HepG2 (cell line): Measurements from ENCODE around the gene FAIM2. TPM values are rescaled to one million over a fixed set of nuclear protein-coding genes. Genes with fewer than 3 reads are reported as not detected.
"Not testable (repeated sequence)": the region's sequence is repeated elsewhere in the genome, so short reads cannot be mapped to it uniquely, and the experiment has no call there.

ENCODE experiments used
- ATAC-seq: fragments of 200-7000 bp; cut with Tn5 transposase; 3 replicates; pipeline ENCODE4 v1.9.1; 2020; ENCODE audit warnings: mild to moderate bottlenecking, moderate library complexity
- BruUV-seq: library from RNA; stranded (reverse); fragments of 400-500 nt; replicated peaks from 2 replicates; lab custom pipeline; 2021; lab: Mats Ljungman, UMichigan
- CTCF ChIA-PET: fragments of 300-600 bp; formaldehyde crosslinking; extraction: SDS; loops from one replicate; lab custom pipeline; 2021; ENCODE audit warnings: low total read pairs, inconsistent platforms, low intra/inter-chr PET ratio; lab: Yijun Ruan, JAX
- POLR2A ChIA-PET: fragments of 350-600 bp; sonication (Branson Sonifier 250); formaldehyde crosslinking; loops from one replicate; lab custom pipeline; 2020; ENCODE audit warnings: antibody characterized with exemption, inconsistent platforms; lab: Yijun Ruan, JAX
- DNase-seq: peaks from one replicate; pipeline ENCODE4 v3.0.0-alpha.2; 2015; ENCODE audit warnings: low spot score
- FAIRE-seq: peaks from 3 replicates; lab custom pipeline; 2011; peaks lifted over from hg19 to GRCh38; lab: Jason Lieb, UNC
- H2AFZ ChIP-seq: one replicate; pipeline ENCODE4 v1.6.1; 2011; ENCODE audit warnings: low read length, inconsistent platforms
- H3K27ac ChIP-seq: fragments of 300-600 bp; 3 replicates; pipeline ENCODE4 v1.8.0; 2011; ENCODE audit warnings: mixed run types, mild to moderate bottlenecking, mixed read lengths, low read length, inconsistent platforms; ENCODE audit not compliant: insufficient read depth; ENCODE audit errors: extremely low read length
- H3K27me3 ChIP-seq, 2 experiments: fragments of 200-600 bp in 1 of 2; 2 replicates in 1 of 2; 3 replicates in 1 of 2; pipeline versions ENCODE4 v1.6.0 to v1.8.0; 2011; ENCODE audit warnings: low read length in 2 of 2, mild to moderate bottlenecking in 2 of 2, moderate library complexity in 2 of 2, inconsistent platforms in 1 of 2; ENCODE audit not compliant: insufficient read depth in 2 of 2, control insufficient read depth in 1 of 2
- H3K36me3 ChIP-seq, 2 experiments: fragments of 200-600 bp in 1 of 2; replicated peaks in 1 of 2; 2 replicates in 1 of 2; 3 replicates in 1 of 2; pipeline versions ENCODE4 v1.5.1 to v1.8.0; 2011; ENCODE audit warnings: low read length in 2 of 2, inconsistent platforms in 1 of 2; ENCODE audit not compliant: insufficient read depth in 2 of 2, control insufficient read depth in 1 of 2
- H3K4me1 ChIP-seq: 2 replicates; pipeline ENCODE4 v1.5.1; 2012; ENCODE audit warnings: low read length, inconsistent platforms; ENCODE audit not compliant: insufficient read depth
- H3K4me2 ChIP-seq: 2 replicates; pipeline ENCODE4 v1.6.0; 2011; ENCODE audit warnings: low read depth, low read length, inconsistent platforms
- H3K4me3 ChIP-seq, 3 experiments: fragments of 200-600 bp in 1 of 3; sonication (generic), shearing (Covaris generic) in 1 of 3; replicated peaks in 1 of 3; 2 replicates each; pipeline ENCODE4 v1.5.1; 2011 to 2016; ENCODE audit warnings: low read length in 3 of 3, inconsistent platforms in 2 of 3, low read depth in 2 of 3, mild to moderate bottlenecking in 2 of 3, control low read depth in 1 of 3, mixed read lengths in 1 of 3; ENCODE audit not compliant: insufficient read depth in 1 of 3
- H3K79me2 ChIP-seq: one replicate; pipeline ENCODE4 v1.6.1; 2011; ENCODE audit warnings: low read length, inconsistent platforms; ENCODE audit not compliant: insufficient read depth
- H3K9ac ChIP-seq: 2 replicates; pipeline ENCODE4 v1.6.0; 2011; ENCODE audit warnings: mild to moderate bottlenecking, low read depth, low read length, inconsistent platforms; ENCODE audit not compliant: insufficient read depth
- H3K9me3 ChIP-seq: 2 replicates; pipeline ENCODE4 v1.5.1; 2012; ENCODE audit warnings: mild to moderate bottlenecking, low read length
- H4K20me1 ChIP-seq: 2 replicates; pipeline ENCODE4 v1.6.0; 2011; ENCODE audit warnings: inconsistent platforms, mild to moderate bottlenecking, low read length, moderate library complexity; ENCODE audit not compliant: insufficient read depth
- MTF2 ChIP-seq: sonication (generic); formaldehyde crosslinking; IDR thresholded peaks from 2 replicates; pipeline ENCODE4 v1.5.0; 2020; ENCODE audit warnings: missing genetic modification reagents, borderline replicate concordance
- WGBS: methylation state at CpG from one replicate; pipeline ENCODE4 v1.1.6; 2017; ENCODE audit warnings: low lambda C conversion rate; 5-methylcytosine and 5-hydroxymethylcytosine counted together
- in situ Hi-C: cut with HindIII; loops from 2 replicates; pipeline ENCODE4 v1.10.0; 2017; ENCODE audit warnings: low pct_unique_long_range_greater_than_20kb; ENCODE audit not compliant: extremely low pct_ligation_motif_present
- intact Hi-C: fragments of 100-400 bp; cut with micrococcal nuclease; formaldehyde crosslinking; loops from one replicate; pipeline ENCODE4 v1.10.0; 2022; ENCODE audit not compliant: unreplicated experiment
- polyA plus RNA-seq, 8 experiments: library from polyadenylated mRNA; depleted of rRNA in 3 of 8; stranded (reverse) in 7 of 8; unstranded in 1 of 8; fragments of >200 nt; fragmentation: Illumina TruSeq in 4 of 8; extraction: Trizol in 4 of 8; gene quantifications; 2 replicates each; pipeline versions ENCODE4 v1.2.1 to v1.2.3, GENCODE V29; 2011 to 2016; ENCODE audit warnings: low read depth in 4 of 8, missing spikeins in 1 of 8, mixed read lengths in 1 of 8; ENCODE audit not compliant: insufficient read depth in 1 of 8
- total RNA-seq, 5 experiments: library from RNA; depleted of rRNA; stranded (reverse); fragments of >200 nt; fragmentation: Illumina TruSeq; extraction: Trizol; gene quantifications; 2 replicates each; pipeline ENCODE4 v1.2.3, GENCODE V29; 2016; ENCODE audit warnings: low read depth in 1 of 5
- TF ChIP-seq, protein P1 (sequence below): fragments of 450-650 bp; IDR thresholded peaks from 2 replicates; pipeline ENCODE4 v1.6.1; 2016
- TF ChIP-seq, protein P2 (sequence below): IDR thresholded peaks from 2 replicates; pipeline ENCODE4 v1.6.1; 2012; ENCODE audit warnings: low read length, improper control_type of control experiment

The FAIM2 gene
- total and polyA plus RNA-seq, 2 of the 13 experiments (the other 11 are each of a cell fraction or from before 2014, with no cell fraction given): not detected

DNA sequence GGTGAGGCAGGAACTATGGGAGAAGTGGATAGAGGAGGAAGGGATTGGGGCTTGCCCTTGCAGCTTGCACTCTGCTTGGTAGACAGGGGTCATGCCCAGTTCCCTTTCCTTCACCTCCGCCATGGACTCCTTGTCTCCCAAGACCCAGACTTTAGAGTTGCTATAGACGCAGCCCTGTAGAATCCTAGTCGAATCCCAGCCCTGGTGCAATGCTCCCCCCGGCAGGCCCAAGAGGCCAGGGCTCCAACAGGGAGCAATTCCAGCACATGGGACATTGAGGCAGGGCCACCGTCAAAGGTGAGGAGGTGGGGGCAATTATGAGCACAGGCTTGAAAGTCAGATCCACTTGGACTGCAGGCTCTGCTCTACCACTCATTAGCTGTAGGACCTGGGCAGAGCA, 31.3 kb downstream of the FAIM2 start:
- ChIA-PET POLR2A (no interaction called here), CTCF (no interaction called here)
- Histone ChIP-seq H3K4me1 (peaks cover 17% of the 10 kb centered on the region), H3K79me2 (no peaks in the 10 kb centered on the region), H3K36me3 (no peaks in the 10 kb centered on the region), H3K9me3 (no peaks in the 10 kb centered on the region), H2AFZ (no peak overlapping the region), H3K9ac (no peak overlapping the region), H3K4me2 (no peak overlapping the region), H4K20me1 (no peaks in the 10 kb centered on the region), H3K27ac (no peak overlapping the region), H3K4me3 (no peak overlapping the region), H3K27me3 (peaks cover 2 to 41% of the 10 kb centered on the region in 2 experiments; a peak in 3 of 5 replicates)
- ATAC-seq (no peak), FAIRE-seq (no peak), DNase-seq (no peak)
- in situ Hi-C loops: no loop called here
- intact Hi-C loops: no loop called here
- no TSS peak for BruUV-seq
- no peak for TF ChIP-seq MTF2 (CRISPR knock-in tag)
- TF ChIP-seq, protein P1, sequence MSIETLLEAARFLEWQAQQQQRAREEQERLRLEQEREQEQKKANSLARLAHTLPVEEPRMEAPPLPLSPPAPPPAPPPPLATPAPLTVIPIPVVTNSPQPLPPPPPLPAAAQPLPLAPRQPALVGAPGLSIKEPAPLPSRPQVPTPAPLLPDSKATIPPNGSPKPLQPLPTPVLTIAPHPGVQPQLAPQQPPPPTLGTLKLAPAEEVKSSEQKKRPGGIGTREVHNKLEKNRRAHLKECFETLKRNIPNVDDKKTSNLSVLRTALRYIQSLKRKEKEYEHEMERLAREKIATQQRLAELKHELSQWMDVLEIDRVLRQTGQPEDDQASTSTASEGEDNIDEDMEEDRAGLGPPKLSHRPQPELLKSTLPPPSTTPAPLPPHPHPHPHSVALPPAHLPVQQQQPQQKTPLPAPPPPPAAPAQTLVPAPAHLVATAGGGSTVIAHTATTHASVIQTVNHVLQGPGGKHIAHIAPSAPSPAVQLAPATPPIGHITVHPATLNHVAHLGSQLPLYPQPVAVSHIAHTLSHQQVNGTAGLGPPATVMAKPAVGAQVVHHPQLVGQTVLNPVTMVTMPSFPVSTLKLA: no peak
- TF ChIP-seq, protein P2, sequence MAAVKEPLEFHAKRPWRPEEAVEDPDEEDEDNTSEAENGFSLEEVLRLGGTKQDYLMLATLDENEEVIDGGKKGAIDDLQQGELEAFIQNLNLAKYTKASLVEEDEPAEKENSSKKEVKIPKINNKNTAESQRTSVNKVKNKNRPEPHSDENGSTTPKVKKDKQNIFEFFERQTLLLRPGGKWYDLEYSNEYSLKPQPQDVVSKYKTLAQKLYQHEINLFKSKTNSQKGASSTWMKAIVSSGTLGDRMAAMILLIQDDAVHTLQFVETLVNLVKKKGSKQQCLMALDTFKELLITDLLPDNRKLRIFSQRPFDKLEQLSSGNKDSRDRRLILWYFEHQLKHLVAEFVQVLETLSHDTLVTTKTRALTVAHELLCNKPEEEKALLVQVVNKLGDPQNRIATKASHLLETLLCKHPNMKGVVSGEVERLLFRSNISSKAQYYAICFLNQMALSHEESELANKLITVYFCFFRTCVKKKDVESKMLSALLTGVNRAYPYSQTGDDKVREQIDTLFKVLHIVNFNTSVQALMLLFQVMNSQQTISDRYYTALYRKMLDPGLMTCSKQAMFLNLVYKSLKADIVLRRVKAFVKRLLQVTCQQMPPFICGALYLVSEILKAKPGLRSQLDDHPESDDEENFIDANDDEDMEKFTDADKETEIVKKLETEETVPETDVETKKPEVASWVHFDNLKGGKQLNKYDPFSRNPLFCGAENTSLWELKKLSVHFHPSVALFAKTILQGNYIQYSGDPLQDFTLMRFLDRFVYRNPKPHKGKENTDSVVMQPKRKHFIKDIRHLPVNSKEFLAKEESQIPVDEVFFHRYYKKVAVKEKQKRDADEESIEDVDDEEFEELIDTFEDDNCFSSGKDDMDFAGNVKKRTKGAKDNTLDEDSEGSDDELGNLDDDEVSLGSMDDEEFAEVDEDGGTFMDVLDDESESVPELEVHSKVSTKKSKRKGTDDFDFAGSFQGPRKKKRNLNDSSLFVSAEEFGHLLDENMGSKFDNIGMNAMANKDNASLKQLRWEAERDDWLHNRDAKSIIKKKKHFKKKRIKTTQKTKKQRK: no peak
- no CpG with 5 or more reads among the region's 5 CpGs for WGBS

DNA sequence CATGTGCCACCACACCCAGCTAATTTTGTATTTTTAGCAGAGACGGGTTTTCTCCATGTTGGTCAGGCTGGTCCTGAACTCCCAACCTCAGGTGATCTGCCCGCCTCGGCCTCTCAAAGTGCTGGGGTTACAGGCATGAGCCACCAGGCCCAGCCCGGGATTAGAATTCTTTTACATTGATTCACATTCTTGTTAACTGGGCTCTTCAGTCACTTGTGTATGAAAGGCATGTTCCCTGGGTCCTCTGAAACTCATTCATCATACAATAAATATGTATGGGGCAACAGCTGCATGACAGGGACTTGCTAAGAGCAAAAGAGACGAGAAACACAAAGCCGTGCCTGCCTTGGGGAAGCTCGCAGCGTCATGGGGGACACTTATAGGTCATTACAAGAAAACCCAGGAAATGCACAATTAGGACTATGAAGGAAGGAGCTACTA, 31.9 kb downstream of the FAIM2 start:
- DNase-seq, intact Hi-C loops, CTCF ChIA-PET, in situ Hi-C loops, H3K4me3 ChIP-seq, FAIRE-seq, ATAC-seq, H2AFZ ChIP-seq, POLR2A ChIA-PET, H3K36me3 ChIP-seq, H3K4me2 ChIP-seq, H4K20me1 ChIP-seq, H3K79me2 ChIP-seq, H3K9me3 ChIP-seq, H3K27ac ChIP-seq, BruUV-seq, H3K9ac ChIP-seq: not testable (repeated sequence)
- Histone ChIP-seq H3K27me3 (peaks cover 2 to 41% of the 10 kb centered on the region in 2 experiments; a peak in 3 of 5 replicates), H3K4me1 (peaks cover 22% of the 10 kb centered on the region)
- 59% methylated on average over 8 of the region's 8 CpGs for WGBS
